MM.1S (cell line): ENCODE data around the gene MYOF.

ENCODE experiments used
- EZH2 ChIP-seq: fragments of 300-600 bp; sonication (generic); optimal IDR thresholded peaks from 2 replicates; pipeline ENCODE3; 2017; ENCODE audit warnings: low read depth, mild to moderate bottlenecking, antibody characterized with exemption, low read length, mixed read lengths
- EZH2phosphoT487 ChIP-seq: fragments of 300-600 bp; sonication (generic); IDR thresholded peaks from 2 replicates; pipeline ENCODE4 v1.6.1; 2018; ENCODE audit warnings: antibody characterized with exemption, low read length
- TF ChIP-seq, protein P1 (sequence below): fragments of 300-600 bp; sonication (generic); IDR thresholded peaks from 2 replicates; pipeline ENCODE4 v1.5.1; 2016; ENCODE audit warnings: antibody characterized with exemption, low read length, mixed read lengths

DNA sequence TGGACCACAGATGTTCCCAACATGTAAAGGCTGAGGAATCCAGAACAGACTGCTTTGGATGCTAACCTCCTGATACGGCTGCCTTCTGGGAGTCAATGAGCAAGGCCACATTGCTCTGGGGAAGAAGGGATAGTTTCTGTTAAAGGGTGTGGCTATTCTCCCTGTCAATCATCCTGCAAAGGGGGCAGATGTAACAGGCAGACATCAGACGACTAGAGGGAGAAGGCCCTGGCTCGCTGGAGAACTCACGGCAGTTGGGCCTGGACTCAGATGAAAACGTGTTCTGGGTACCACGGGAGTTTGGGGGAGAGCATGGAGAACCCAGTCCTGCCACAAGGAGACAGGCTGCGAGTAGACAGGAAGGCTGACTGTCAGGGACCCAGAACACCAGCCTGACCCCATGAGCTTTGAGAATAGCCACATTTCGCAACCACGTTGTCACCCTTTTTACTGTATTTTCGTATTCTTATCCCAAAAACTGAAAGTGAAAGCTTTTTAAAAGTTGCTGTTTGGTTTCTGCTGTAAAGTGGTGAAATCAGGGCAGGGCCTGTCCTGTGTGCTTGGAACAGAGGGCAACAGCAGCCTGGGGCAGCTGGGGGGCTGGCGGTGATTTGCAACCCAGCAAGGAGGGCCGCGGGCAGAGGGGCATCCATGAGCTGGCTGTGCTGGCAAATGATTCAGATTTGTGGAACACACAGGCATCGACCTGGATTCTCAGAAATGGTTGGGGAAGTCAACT is 95.3 kb downstream of the MYOF start:
- TF ChIP-seq EZH2 (no peak), EZH2phosphoT487 (no peak)
- TF ChIP-seq, protein P1, sequence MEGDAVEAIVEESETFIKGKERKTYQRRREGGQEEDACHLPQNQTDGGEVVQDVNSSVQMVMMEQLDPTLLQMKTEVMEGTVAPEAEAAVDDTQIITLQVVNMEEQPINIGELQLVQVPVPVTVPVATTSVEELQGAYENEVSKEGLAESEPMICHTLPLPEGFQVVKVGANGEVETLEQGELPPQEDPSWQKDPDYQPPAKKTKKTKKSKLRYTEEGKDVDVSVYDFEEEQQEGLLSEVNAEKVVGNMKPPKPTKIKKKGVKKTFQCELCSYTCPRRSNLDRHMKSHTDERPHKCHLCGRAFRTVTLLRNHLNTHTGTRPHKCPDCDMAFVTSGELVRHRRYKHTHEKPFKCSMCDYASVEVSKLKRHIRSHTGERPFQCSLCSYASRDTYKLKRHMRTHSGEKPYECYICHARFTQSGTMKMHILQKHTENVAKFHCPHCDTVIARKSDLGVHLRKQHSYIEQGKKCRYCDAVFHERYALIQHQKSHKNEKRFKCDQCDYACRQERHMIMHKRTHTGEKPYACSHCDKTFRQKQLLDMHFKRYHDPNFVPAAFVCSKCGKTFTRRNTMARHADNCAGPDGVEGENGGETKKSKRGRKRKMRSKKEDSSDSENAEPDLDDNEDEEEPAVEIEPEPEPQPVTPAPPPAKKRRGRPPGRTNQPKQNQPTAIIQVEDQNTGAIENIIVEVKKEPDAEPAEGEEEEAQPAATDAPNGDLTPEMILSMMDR, result no peak
